Mesenchymal stem cell (in vitro differentiated cells and primary cell): ENCODE results near the gene MYOM1.
"Not testable (repeated sequence)": the region's sequence is repeated elsewhere in the genome, so short reads cannot be mapped to it uniquely, and the experiment has no call there.

ENCODE experiments used
- DNase-seq: peaks from one replicate; pipeline ENCODE4 v3.0.0-alpha.2; 2013
- H2AFZ ChIP-seq: one replicate; pipeline ENCODE4 v1.6.1; 2013; ENCODE audit warnings: low read depth, mild to moderate bottlenecking, control low read depth, inconsistent platforms, low read length, moderate library complexity
- H2AK5ac ChIP-seq: 2 replicates; pipeline ENCODE4 v1.6.1; 2013; ENCODE audit warnings: low read length, moderate library complexity, mild to moderate bottlenecking, inconsistent platforms; ENCODE audit not compliant: severe bottlenecking
- H2BK120ac ChIP-seq: one replicate; pipeline ENCODE4 v1.6.1; 2013; ENCODE audit warnings: low read depth, mild to moderate bottlenecking, inconsistent platforms, low read length, moderate library complexity
- H2BK12ac ChIP-seq, 2 experiments: one replicate each; pipeline ENCODE4 v1.6.1; 2013; ENCODE audit warnings: inconsistent platforms in 2 of 2, low read length in 2 of 2, mild to moderate bottlenecking in 2 of 2, moderate library complexity in 2 of 2, control low read depth in 1 of 2
- H2BK15ac ChIP-seq: one replicate; pipeline ENCODE4 v1.6.1; 2013; ENCODE audit warnings: mild to moderate bottlenecking, low read depth, inconsistent platforms; ENCODE audit not compliant: poor library complexity, severe bottlenecking
- H2BK5ac ChIP-seq: 2 replicates; pipeline ENCODE4 v1.6.1; 2013; ENCODE audit warnings: low read depth, mild to moderate bottlenecking, low read length, control low read depth, inconsistent platforms; ENCODE audit not compliant: poor library complexity, severe bottlenecking
- H3K14ac ChIP-seq, 2 experiments: one replicate each; pipeline ENCODE4 v1.6.1; 2013; ENCODE audit warnings: inconsistent platforms in 2 of 2, low read length in 2 of 2, control low read depth in 1 of 2, mild to moderate bottlenecking in 1 of 2, moderate library complexity in 1 of 2
- H3K18ac ChIP-seq, 2 experiments: one replicate each; pipeline ENCODE4 v1.6.1; 2013; ENCODE audit warnings: inconsistent platforms in 2 of 2, low read length in 2 of 2, control low read depth in 1 of 2, low read depth in 1 of 2, mild to moderate bottlenecking in 1 of 2
- H3K23ac ChIP-seq, 2 experiments: one replicate each; pipeline ENCODE4 v1.6.1; 2013; ENCODE audit warnings: inconsistent platforms in 2 of 2, low read length in 2 of 2, mild to moderate bottlenecking in 2 of 2, moderate library complexity in 2 of 2, control low read depth in 1 of 2
- H3K27ac ChIP-seq: 2 replicates; pipeline ENCODE4 v1.5.1; 2013; ENCODE audit warnings: mild to moderate bottlenecking, moderate library complexity, low read length, control low read depth, inconsistent platforms; ENCODE audit not compliant: poor library complexity, severe bottlenecking
- H3K27me3 ChIP-seq, 2 experiments: 2 replicates each; pipeline versions ENCODE4 v1.6.1 to v1.7.0; 2013; ENCODE audit warnings: low read length in 2 of 2, mild to moderate bottlenecking in 2 of 2, moderate library complexity in 2 of 2, control low read depth in 1 of 2, inconsistent platforms in 1 of 2; ENCODE audit not compliant: control insufficient read depth in 1 of 2, insufficient read depth in 1 of 2
- H3K36me3 ChIP-seq, 2 experiments: 2 replicates each; pipeline versions ENCODE4 v1.6.1 to v1.7.0; 2013; ENCODE audit warnings: low read length in 2 of 2, control low read depth in 1 of 2, inconsistent platforms in 1 of 2, low read depth in 1 of 2, mild to moderate bottlenecking in 1 of 2; ENCODE audit not compliant: insufficient read depth in 2 of 2, control insufficient read depth in 1 of 2
- H3K4ac ChIP-seq, 2 experiments: one replicate each; pipeline ENCODE4 v1.6.1; 2013; ENCODE audit warnings: inconsistent platforms in 2 of 2, low read length in 2 of 2, mild to moderate bottlenecking in 2 of 2, moderate library complexity in 2 of 2, control low read depth in 1 of 2, low read depth in 1 of 2
- H3K4me1 ChIP-seq: 2 replicates; pipeline ENCODE4 v1.6.1; 2013; ENCODE audit warnings: low read depth, low read length, control low read depth; ENCODE audit not compliant: control insufficient read depth, insufficient read depth
- H3K4me2 ChIP-seq: 2 replicates; pipeline ENCODE4 v1.6.1; 2013; ENCODE audit warnings: low read length, mild to moderate bottlenecking, inconsistent platforms; ENCODE audit not compliant: poor library complexity, severe bottlenecking
- H3K4me3 ChIP-seq, 2 experiments: 2 replicates each; pipeline versions ENCODE4 v1.5.1 to v1.7.0; 2013; ENCODE audit warnings: low read length in 2 of 2, mild to moderate bottlenecking in 2 of 2, control low read depth in 1 of 2, low read depth in 1 of 2; ENCODE audit not compliant: insufficient read depth in 1 of 2
- H3K79me1 ChIP-seq: replicated peaks from 2 replicates; pipeline ENCODE4 v1.6.1; 2013; ENCODE audit warnings: mild to moderate bottlenecking, control low read depth, low read length, inconsistent platforms; ENCODE audit not compliant: poor library complexity, severe bottlenecking
- H3K9ac ChIP-seq: 2 replicates; pipeline ENCODE4 v1.7.0; 2013; ENCODE audit warnings: mild to moderate bottlenecking, low read length, moderate library complexity
- H3K9me3 ChIP-seq: 2 replicates; pipeline ENCODE4 v1.7.0; 2013; ENCODE audit warnings: mild to moderate bottlenecking, low read length; ENCODE audit not compliant: control insufficient read depth
- H4K8ac ChIP-seq: one replicate; pipeline ENCODE4 v1.6.1; 2013; ENCODE audit warnings: inconsistent platforms, mild to moderate bottlenecking, low read length, moderate library complexity
- H4K91ac ChIP-seq: one replicate; pipeline ENCODE4 v1.6.1; 2013; ENCODE audit warnings: mild to moderate bottlenecking, low read length, inconsistent platforms
- WGBS: methylation state at CpG from one replicate; pipeline ENCODE4 v1.1.7; 2013; ENCODE audit warnings: mixed read lengths; 5-methylcytosine and 5-hydroxymethylcytosine counted together

MYOM1 gene

DNA sequence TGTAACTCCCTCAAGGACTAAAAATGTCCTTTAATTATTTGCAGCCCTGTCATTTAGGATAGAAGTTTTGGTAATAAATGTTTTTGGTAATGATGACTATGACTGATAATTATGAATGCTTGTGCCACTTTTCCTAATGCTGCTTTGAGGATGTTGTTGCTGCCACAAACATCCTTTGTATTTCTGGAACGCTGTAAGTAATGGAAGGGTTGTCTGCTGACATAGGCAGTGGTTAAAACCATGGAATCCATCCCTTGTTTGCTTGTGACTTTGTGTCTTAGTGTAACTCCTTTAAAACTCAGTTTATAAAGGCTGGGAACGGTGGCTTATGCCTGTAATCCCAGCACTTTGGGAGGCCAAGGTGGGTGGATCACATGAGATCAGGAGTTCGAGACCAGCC, 187.0 kb downstream of the MYOM1 start:
- no peak overlapping the region for H3K9ac ChIP-seq
- no peak overlapping the region for H2BK120ac ChIP-seq
- no peak overlapping the region for H3K4me2 ChIP-seq
- no peak overlapping the region for H2BK12ac ChIP-seq
- WGBS, result 93% methylated on average over 2 of the region's 3 CpGs
- H3K23ac ChIP-seq, result no peak overlapping the region
- H4K8ac ChIP-seq, result no peak overlapping the region
- H2BK15ac ChIP-seq, result no peak overlapping the region
- no peak overlapping the region for H3K27ac ChIP-seq
- H3K4ac ChIP-seq, result no peak overlapping the region
- no peaks in the 10 kb centered on the region for H3K4me1 ChIP-seq
- DNase-seq, result no peak
- H3K14ac ChIP-seq, result no peak overlapping the region
- no peaks in the 10 kb centered on the region for H3K9me3 ChIP-seq
- H3K79me1 ChIP-seq, result no peaks in the 10 kb centered on the region
- no peaks in the 10 kb centered on the region for H3K27me3 ChIP-seq
- no peak overlapping the region for H3K4me3 ChIP-seq
- H2BK5ac ChIP-seq, result no peak overlapping the region
- no peak overlapping the region for H4K91ac ChIP-seq
- no peak overlapping the region for H3K18ac ChIP-seq
- H2AK5ac ChIP-seq, result no peak overlapping the region
- no peaks in the 10 kb centered on the region for H3K36me3 ChIP-seq
- H2AFZ ChIP-seq, result no peak overlapping the region

GRCh38 chr18:3029215-3029952, 190.4 kb downstream of the MYOM1 start:
- Histone ChIP-seq H3K18ac (peak overlapping the region; percentile 49 to 97), H4K91ac (peak overlapping the region; percentile 55), H3K4ac (peak overlapping the region; percentile 26 to 99), H3K9me3 (no peaks in the 10 kb centered on the region), H2BK5ac (no peak overlapping the region), H2BK15ac (no peak overlapping the region), H3K4me3 (no peak overlapping the region), H4K8ac (peak overlapping the region; percentile 38), H3K4me1 (no peaks in the 10 kb centered on the region), H2BK12ac (peak overlapping the region in 1 of 2 experiments; percentile 98), H3K27me3 (no peaks in the 10 kb centered on the region), H3K4me2 (no peak overlapping the region), H2BK120ac (no peak overlapping the region), H3K36me3 (no peaks in the 10 kb centered on the region), H3K79me1 (no peaks in the 10 kb centered on the region), H3K27ac (no peak overlapping the region), H2AFZ (peak overlapping the region; percentile 93), H2AK5ac (no peak overlapping the region), H3K14ac (peak overlapping the region in 1 of 2 experiments; percentile 77), H3K9ac (no peak overlapping the region), H3K23ac (peak overlapping the region in 1 of 2 experiments; percentile 66)
- DNase-seq, result peak; percentile 88
- WGBS, result 22% methylated on average over 8 of the region's 12 CpGs

GRCh38 chr18:3028115-3028514, 191.7 kb downstream of the MYOM1 start:
- peak overlapping the region in 1 of 2 experiments; percentile 67 for H3K4ac ChIP-seq
- not testable (repeated sequence) for H4K91ac ChIP-seq, H2BK12ac ChIP-seq, DNase-seq, H2BK5ac ChIP-seq, H2AFZ ChIP-seq, H3K4me2 ChIP-seq, H2BK15ac ChIP-seq, H2AK5ac ChIP-seq, H3K79me1 ChIP-seq, H3K9me3 ChIP-seq, H3K36me3 ChIP-seq, H2BK120ac ChIP-seq, H3K4me3 ChIP-seq, H3K23ac ChIP-seq, H3K4me1 ChIP-seq, H3K14ac ChIP-seq, H4K8ac ChIP-seq, H3K27ac ChIP-seq, H3K27me3 ChIP-seq
- 83% methylated on average over 1 of the region's 3 CpGs for WGBS
- H3K9ac ChIP-seq, result peak overlapping the region; percentile 24
- peak overlapping the region in 1 of 2 experiments; percentile 34 for H3K18ac ChIP-seq

DNA sequence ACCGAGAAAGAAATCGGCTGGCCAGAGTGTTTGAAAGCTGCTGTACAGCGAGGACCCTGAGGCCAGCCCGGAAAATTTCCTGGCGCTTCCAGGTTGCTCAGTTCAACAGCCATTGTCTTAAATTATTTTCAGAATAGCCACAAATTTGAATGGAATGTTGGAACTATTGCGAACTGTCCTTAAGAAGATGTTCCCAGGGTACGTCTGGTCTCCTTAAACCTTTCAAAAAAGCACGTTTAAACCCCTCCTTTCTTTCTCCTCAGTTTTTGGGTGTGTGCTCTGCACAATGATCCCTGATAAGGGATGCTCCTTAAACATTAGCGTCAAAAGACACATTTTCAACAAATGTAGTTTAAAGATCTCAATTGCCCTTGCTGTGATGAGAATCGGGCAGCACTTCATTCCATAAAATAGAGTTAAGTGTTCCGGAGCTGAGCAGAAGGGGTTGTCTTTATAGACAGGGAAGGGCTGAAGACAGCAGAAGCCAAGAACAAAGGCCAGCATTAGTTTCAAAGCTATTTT, 192.3 kb downstream of the MYOM1 start:
- H3K23ac ChIP-seq, result no peak overlapping the region

More for the DNA sequence above, 192.3 kb downstream of the MYOM1 start:
- H3K4me3 ChIP-seq, result no peak overlapping the region
- no peak overlapping the region for H3K4me2 ChIP-seq
- H2BK15ac ChIP-seq, result no peak overlapping the region
- H2BK5ac ChIP-seq, result no peak overlapping the region
- H3K9me3 ChIP-seq, result no peaks in the 10 kb centered on the region
- no peak overlapping the region for H2AK5ac ChIP-seq
- H3K27ac ChIP-seq, result no peak overlapping the region
- H3K14ac ChIP-seq, result no peak overlapping the region
- no peaks in the 10 kb centered on the region for H3K36me3 ChIP-seq
- no peak overlapping the region for H2AFZ ChIP-seq
- no peak for DNase-seq
- peak overlapping the region in 1 of 2 experiments; percentile 2 for H3K18ac ChIP-seq
- no peak overlapping the region for H2BK120ac ChIP-seq
- WGBS, result 63% methylated on average over 11 of the region's 11 CpGs
- H2BK12ac ChIP-seq, result no peak overlapping the region
- no peaks in the 10 kb centered on the region for H3K27me3 ChIP-seq
- H3K4me1 ChIP-seq, result no peaks in the 10 kb centered on the region
- peak overlapping the region; percentile 24 for H3K9ac ChIP-seq
- no peak overlapping the region for H3K4ac ChIP-seq
- H3K79me1 ChIP-seq, result no peaks in the 10 kb centered on the region
- no peak overlapping the region for H4K91ac ChIP-seq
- H4K8ac ChIP-seq, result no peak overlapping the region
